ENCODE results near the gene KIAA0513. TPM values are rescaled to one million over a fixed set of nuclear protein-coding genes. Genes with fewer than 3 reads are reported as not detected.

KIAA0513 gene
- total RNA-seq, 4 donors from 2014 or later = 18.5 to 41.3 (median 34.5) TPM

- TF ChIP-seq POLR2A (IDR thresholded peaks at IDR 0.05) (no peak), EP300 (IDR thresholded peaks at IDR 0.05; ENCODE audit: low read depth) (no peak), POLR2AphosphoS5 (IDR thresholded peaks at IDR 0.05) (no peak), CTCF (IDR thresholded peaks at IDR 0.05) (no peak)
- intact Hi-C loops (cut with DNase I; ENCODE audit: low total_unique reads) (no loop called here), in situ Hi-C loops (cut with MboI; ENCODE audit: low pct_ligation_motif_present in 1 of 4, low pct_unique_long_range_greater_than_20kb in 1 of 4, low sequenced_read_pairs in 3 of 4) (no loop called here)
- H3K27me3 ChIP-seq = no peaks in the 10 kb centered on the region
- H3K4me1 ChIP-seq = no peaks in the 10 kb centered on the region
- no peak overlapping the region for H3K4me3 ChIP-seq
- H3K9me3 ChIP-seq = no peaks in the 10 kb centered on the region
- no peak for DNase-seq
- no peak overlapping the region for H3K27ac ChIP-seq
- WGBS, 2 donors (ENCODE audit: low coverage in 1 of 2) = 95% methylated on average over 11 of the region's 11 CpGs; no CpG with 5 or more reads in 1 of the 2 donors
- H3K36me3 ChIP-seq = peaks cover 0 to 11% (median 5%) of the 10 kb centered on the region in 4 donors
Observed at GRCh38 chr16:85062845-85063244, 35.2 kb downstream of the KIAA0513 start.

GRCh38 chr16:85064186-85064585 lies 36.6 kb downstream of the KIAA0513 start:
- in situ Hi-C loops (cut with MboI; ENCODE audit: low pct_ligation_motif_present in 1 of 4, low pct_unique_long_range_greater_than_20kb in 1 of 4, low sequenced_read_pairs in 3 of 4) = no loop called here

GRCh38 chr16:85065099-85065498 lies 37.5 kb downstream of the KIAA0513 start:
- in situ Hi-C loops (cut with MboI; ENCODE audit: low pct_ligation_motif_present in 1 of 4, low pct_unique_long_range_greater_than_20kb in 1 of 4, low sequenced_read_pairs in 3 of 4) = no loop called here
- no peaks in the 10 kb centered on the region for H3K27me3 ChIP-seq
- no peaks in the 10 kb centered on the region for H3K9me3 ChIP-seq
- no peak overlapping the region for H3K27ac ChIP-seq
- 90 to 91% methylated on average over 3 to 13 of the region's 13 CpGs for WGBS, 2 donors (ENCODE audit: low coverage in 1 of 2)
- no peak for DNase-seq
- no peaks in the 10 kb centered on the region for H3K4me1 ChIP-seq
- TF ChIP-seq EP300 (IDR thresholded peaks at IDR 0.05; ENCODE audit: low read depth) = no peak
- TF ChIP-seq CTCF (IDR thresholded peaks at IDR 0.05) = no peak
- TF ChIP-seq POLR2AphosphoS5 (IDR thresholded peaks at IDR 0.05) = no peak
- TF ChIP-seq POLR2A (IDR thresholded peaks at IDR 0.05) = no peak
- intact Hi-C loops (cut with DNase I; ENCODE audit: low total_unique reads) = no loop called here
- H3K36me3 ChIP-seq = peaks cover 0 to 15% (median 6%) of the 10 kb centered on the region in 4 donors
- no peak overlapping the region for H3K4me3 ChIP-seq

More at GRCh38 chr16:85064186-85064585, 36.6 kb downstream of the KIAA0513 start:
- no peak for DNase-seq
- H3K27me3 ChIP-seq = no peaks in the 10 kb centered on the region
- no peak overlapping the region for H3K4me3 ChIP-seq
- no peaks in the 10 kb centered on the region for H3K9me3 ChIP-seq
- no peaks in the 10 kb centered on the region for H3K4me1 ChIP-seq
- intact Hi-C loops (cut with DNase I; ENCODE audit: low total_unique reads) = no loop called here
- WGBS, 2 donors (ENCODE audit: low coverage in 1 of 2) = 96 to 100% methylated on average over 4 to 6 of the region's 6 CpGs
- no peak for TF ChIP-seq EP300 (IDR thresholded peaks at IDR 0.05; ENCODE audit: low read depth)
- H3K27ac ChIP-seq = no peak overlapping the region
- H3K36me3 ChIP-seq = peaks cover 0 to 15% (median 6%) of the 10 kb centered on the region in 4 donors

GRCh38 chr16:85066346-85066885 lies 38.8 kb downstream of the KIAA0513 start:
- H3K27ac ChIP-seq = no peak overlapping the region
- in situ Hi-C loops (cut with MboI; ENCODE audit: low pct_ligation_motif_present in 1 of 4, low pct_unique_long_range_greater_than_20kb in 1 of 4, low sequenced_read_pairs in 3 of 4) = no loop called here
- H3K9me3 ChIP-seq = no peaks in the 10 kb centered on the region
- intact Hi-C loops (cut with DNase I; ENCODE audit: low total_unique reads) = no loop called here
- H3K36me3 ChIP-seq = peaks cover 0 to 15% (median 6%) of the 10 kb centered on the region in 4 donors
- no peaks in the 10 kb centered on the region for H3K4me1 ChIP-seq
- no peak for TF ChIP-seq POLR2A (IDR thresholded peaks at IDR 0.05)
- TF ChIP-seq EP300 (IDR thresholded peaks at IDR 0.05; ENCODE audit: low read depth) = no peak
- TF ChIP-seq CTCF (IDR thresholded peaks at IDR 0.05) = no peak
- TF ChIP-seq POLR2AphosphoS5 (IDR thresholded peaks at IDR 0.05) = no peak
- WGBS, 2 donors (ENCODE audit: low coverage in 1 of 2) = 85 to 90% methylated on average over 8 to 12 of the region's 12 CpGs
- DNase-seq = no peak
- H3K4me3 ChIP-seq = no peak overlapping the region
- H3K27me3 ChIP-seq = no peaks in the 10 kb centered on the region

- Histone ChIP-seq H3K36me3 (peaks cover 0 to 15% (median 6%) of the 10 kb centered on the region in 4 donors), H3K27ac (no peak overlapping the region), H3K27me3 (no peaks in the 10 kb centered on the region), H3K9me3 (no peaks in the 10 kb centered on the region), H3K4me3 (no peak overlapping the region), H3K4me1 (no peaks in the 10 kb centered on the region)
- no peak for TF ChIP-seq CTCF (IDR thresholded peaks at IDR 0.05)
- no peak for TF ChIP-seq POLR2A (IDR thresholded peaks at IDR 0.05)
- no peak for TF ChIP-seq EP300 (IDR thresholded peaks at IDR 0.05; ENCODE audit: low read depth)
- TF ChIP-seq POLR2AphosphoS5 (IDR thresholded peaks at IDR 0.05) = no peak
- in situ Hi-C loops (cut with MboI; ENCODE audit: low pct_ligation_motif_present in 1 of 4, low pct_unique_long_range_greater_than_20kb in 1 of 4, low sequenced_read_pairs in 3 of 4) = no loop called here
- intact Hi-C loops (cut with DNase I; ENCODE audit: low total_unique reads) = no loop called here
- DNase-seq = no peak
- WGBS, 2 donors (ENCODE audit: low coverage in 1 of 2) = 94% methylated on average over 18 of the region's 18 CpGs; no CpG with 5 or more reads in 1 of the 2 donors
Observed at GRCh38 chr16:85067024-85067423, 39.4 kb downstream of the KIAA0513 start.
